ENCODE results near the gene F11R. TPM values are rescaled to one million over a fixed set of nuclear protein-coding genes. Genes with fewer than 3 reads are reported as not detected.

F11R gene
- 30.7 to 59.9 TPM (median 54.1 TPM) in 5 replicates for total RNA-seq (2022; extraction: Qiagen RNA extraction)

GRCh38 chr1:161020509-161021164, at the start of gene F11R:
Gene F11R (minus strand): TSS chr1:161021152. CDS start chr1:161021073, 79 bp downstream.

DNA sequence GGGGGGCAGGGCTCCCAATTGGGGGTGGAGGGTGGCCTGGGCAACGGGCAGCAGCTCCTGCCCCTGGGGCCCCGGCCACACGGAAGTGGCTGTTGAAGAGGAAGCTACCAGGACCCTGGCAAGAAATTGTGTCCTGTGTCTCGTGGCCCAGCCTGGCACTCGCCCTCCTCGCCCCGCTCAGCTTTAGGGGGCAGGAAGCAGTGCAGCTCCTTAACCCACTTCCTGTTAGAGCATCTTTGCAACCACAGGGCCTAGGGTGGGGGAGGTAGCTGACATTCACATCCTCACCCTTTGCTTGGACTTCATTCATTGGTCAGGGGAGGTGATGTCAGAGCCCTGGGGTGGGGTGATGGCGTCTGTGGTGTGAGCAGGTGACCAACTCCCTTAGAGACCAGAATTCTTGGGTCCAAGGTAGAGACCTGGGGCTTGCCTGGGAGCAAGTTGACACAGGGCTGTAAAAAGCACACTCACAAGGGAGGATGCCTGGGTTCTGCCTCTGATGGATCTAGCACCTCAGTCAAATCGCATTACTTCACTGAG, 48.8 kb upstream of the F11R start, which contains the start of gene ARHGAP30:
Gene ARHGAP30, minus strand, starts transcription at position 161 of the 540 bp plus-strand sequence. CDS start 267 bp downstream, outside the sequence.

GRCh38 chr1:161045736-161046604, 25.0 kb upstream of the F11R start, which contains the start of gene USF1:
Gene USF1 (minus strand): TSS chr1:161045977. CDS start chr1:161043275, 2,702 bp downstream.

GRCh38 chr1:161038523-161039153, 17.7 kb upstream of the F11R start, which contains the start of gene TSTD1:
Gene TSTD1 (minus strand): TSS chr1:161038964. CDS start chr1:161038889, 75 bp downstream.

GRCh38 chr1:160954158-160955104, 66.5 kb downstream of the F11R start, which contains the start of gene ITLN2:
Gene ITLN2 (minus strand): TSS chr1:160954809. CDS start chr1:160954741, 68 bp downstream.

Other genes starting within 250 kb of the F11R start
- 0.06 to 0.10 TPM (median 0.08 TPM) in 5 replicates for gene LY9, start 225.0 kb downstream of the F11R start, total RNA-seq (2022; extraction: Qiagen RNA extraction)
- not detected in 5 replicates for gene CD244, start 158.3 kb downstream of the F11R start, total RNA-seq (2022; extraction: Qiagen RNA extraction)
- gene ITLN1, start 136.0 kb downstream of the F11R start, total RNA-seq (2022; extraction: Qiagen RNA extraction): not detected in 5 replicates
- gene ITLN2, start 66.3 kb downstream of the F11R start, total RNA-seq (2022; extraction: Qiagen RNA extraction): 0.13 to 0.34 TPM (median 0.24 TPM) in 4 of 5 replicates, not detected in the other
- gene TSTD1, start 17.8 kb upstream of the F11R start, total RNA-seq (2022; extraction: Qiagen RNA extraction): 0.20 to 0.42 TPM (median 0.29 TPM) in 4 of 5 replicates, not detected in the other
- gene USF1, start 24.8 kb upstream of the F11R start, total RNA-seq (2022; extraction: Qiagen RNA extraction): 44.2 to 52.9 TPM (median 51.4 TPM) in 5 replicates
- gene ARHGAP30, start 48.7 kb upstream of the F11R start, total RNA-seq (2022; extraction: Qiagen RNA extraction): 0.05 to 0.14 TPM (median 0.07 TPM) in 5 replicates
- gene NECTIN4, start 68.4 kb upstream of the F11R start, total RNA-seq (2022; extraction: Qiagen RNA extraction): 1.6 to 1.9 TPM (median 1.8 TPM) in 5 replicates
- gene KLHDC9, start 77.2 kb upstream of the F11R start, total RNA-seq (2022; extraction: Qiagen RNA extraction): 1.1 to 2.7 TPM (median 1.8 TPM) in 5 replicates
- 112 to 136 TPM (median 117 TPM) in 5 replicates for gene PFDN2, start 96.9 kb upstream of the F11R start, total RNA-seq (2022; extraction: Qiagen RNA extraction)
- gene NIT1, start 97.0 kb upstream of the F11R start, total RNA-seq (2022; extraction: Qiagen RNA extraction): 29.5 to 35.9 TPM (median 35.1 TPM) in 5 replicates
- 27.6 to 33.6 TPM (median 31.9 TPM) in 5 replicates for gene DEDD, start 111.5 kb upstream of the F11R start, total RNA-seq (2022; extraction: Qiagen RNA extraction)
- gene UFC1, start 132.8 kb upstream of the F11R start, total RNA-seq (2022; extraction: Qiagen RNA extraction): 84.9 to 147 TPM (median 87.3 TPM) in 5 replicates
- gene USP21, start 138.3 kb upstream of the F11R start, total RNA-seq (2022; extraction: Qiagen RNA extraction): 19.0 to 27.5 TPM (median 25.0 TPM) in 5 replicates
- 11.1 to 18.1 TPM (median 16.2 TPM) in 5 replicates for gene PPOX, start 145.3 kb upstream of the F11R start, total RNA-seq (2022; extraction: Qiagen RNA extraction)
- 24.9 to 30.4 TPM (median 29.2 TPM) in 5 replicates for gene B4GALT3, start 156.4 kb upstream of the F11R start, total RNA-seq (2022; extraction: Qiagen RNA extraction)
- 0.01 TPM in 2 of 5 replicates, not detected in the others for gene ADAMTS4, start 177.9 kb upstream of the F11R start, total RNA-seq (2022; extraction: Qiagen RNA extraction)
- 78.3 to 97.7 TPM (median 84.9 TPM) in 5 replicates for gene NDUFS2, start 181.2 kb upstream of the F11R start, total RNA-seq (2022; extraction: Qiagen RNA extraction)
- gene FCER1G, start 194.1 kb upstream of the F11R start, total RNA-seq (2022; extraction: Qiagen RNA extraction): 0.16 to 0.36 TPM in 2 of 5 replicates, not detected in the others
- gene APOA2, start 202.5 kb upstream of the F11R start, total RNA-seq (2022; extraction: Qiagen RNA extraction): not detected in 5 replicates
- gene TOMM40L, start 204.9 kb upstream of the F11R start, total RNA-seq (2022; extraction: Qiagen RNA extraction): 9.2 to 11.4 TPM (median 11.3 TPM) in 5 replicates
- gene NR1I3, start 217.1 kb upstream of the F11R start, total RNA-seq (2022; extraction: Qiagen RNA extraction): 0.06 to 0.15 TPM (median 0.08 TPM) in 3 of 5 replicates, not detected in the others
- 0.06 to 0.13 TPM (median 0.07 TPM) in 4 of 5 replicates, not detected in the other for gene PCP4L1, start 237.6 kb upstream of the F11R start, total RNA-seq (2022; extraction: Qiagen RNA extraction)